ENCODE results near the gene MXRA8.
"Not testable (repeated sequence)": the region's sequence is repeated elsewhere in the genome, so short reads cannot be mapped to it uniquely, and the experiment has no call there.

MXRA8 gene

GRCh38 chr1:1370771-1371300 lies 12.5 kb upstream of the MXRA8 start:
- in situ Hi-C loops (cut with MboI; ENCODE audit: low sequenced_read_pairs) = no loop called here

- in situ Hi-C loops (cut with MboI; ENCODE audit: low sequenced_read_pairs) = not testable (repeated sequence)
Measured at GRCh38 chr1:1370094-1370493, 11.7 kb upstream of the MXRA8 start.

DNA sequence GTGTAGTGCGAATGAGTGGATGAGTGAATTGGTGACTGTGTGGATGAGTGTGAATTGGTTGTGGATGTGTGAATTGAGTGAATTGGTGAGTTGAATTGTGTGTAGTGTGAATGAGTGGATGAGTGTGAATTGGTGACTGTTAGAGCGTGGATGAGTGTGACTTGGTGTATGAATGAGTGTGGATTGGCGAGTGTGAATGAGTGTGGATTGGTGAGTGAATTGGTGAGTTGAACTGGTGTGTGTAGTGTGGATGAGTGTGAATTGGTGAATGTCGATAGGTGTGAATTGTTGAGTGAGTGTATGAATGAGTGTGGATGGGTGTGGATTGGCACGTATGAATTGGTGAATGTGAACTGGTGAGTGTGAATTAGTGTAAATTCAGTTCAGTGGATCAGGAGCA lies 9.0 kb upstream of the MXRA8 start:
- in situ Hi-C loops (cut with MboI; ENCODE audit: low sequenced_read_pairs) = no loop called here

GRCh38 chr1:1366699-1367066 lies 8.3 kb upstream of the MXRA8 start:
- in situ Hi-C loops (cut with MboI; ENCODE audit: low sequenced_read_pairs) = no loop called here

DNA sequence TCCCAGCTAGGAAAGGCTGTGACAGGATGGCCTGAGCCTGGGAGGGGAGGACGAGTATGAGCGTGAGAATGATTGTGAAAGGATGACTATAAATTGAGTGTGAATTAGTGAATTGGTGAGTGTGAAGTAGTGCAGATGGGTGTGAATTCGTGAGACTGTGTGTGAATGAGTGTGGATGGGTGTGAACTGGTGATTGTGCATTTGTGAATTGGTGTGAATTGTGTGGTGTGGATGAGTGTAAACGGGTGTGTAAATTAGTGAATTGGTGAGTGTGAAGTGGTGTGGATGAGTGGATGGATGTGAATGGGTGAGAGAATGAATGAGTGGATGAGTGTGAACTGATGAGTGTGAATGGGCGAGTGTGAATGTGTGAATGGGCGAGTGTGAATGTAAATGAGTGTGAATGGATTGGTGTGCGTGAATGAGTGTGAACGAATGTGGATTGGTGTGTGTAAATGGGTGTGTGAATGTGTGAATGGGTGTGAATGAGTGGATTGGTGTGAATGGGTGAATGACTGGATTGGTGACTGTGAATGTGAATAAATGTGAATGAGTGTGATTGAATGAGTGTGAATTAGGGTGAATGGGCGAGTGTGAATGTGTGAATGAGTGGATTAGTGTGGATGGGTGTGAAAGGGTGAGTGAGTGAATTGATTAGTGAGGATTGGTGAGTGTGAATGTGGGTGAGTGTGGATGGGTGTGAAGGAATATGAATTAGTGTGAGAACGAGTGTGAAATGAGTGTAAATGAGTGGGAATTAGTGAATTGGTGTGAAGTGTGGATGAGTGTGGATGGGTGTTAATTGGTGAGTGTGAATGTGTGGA lies 7.7 kb upstream of the MXRA8 start:
- in situ Hi-C loops (cut with MboI; ENCODE audit: low sequenced_read_pairs) = no loop called here

DNA sequence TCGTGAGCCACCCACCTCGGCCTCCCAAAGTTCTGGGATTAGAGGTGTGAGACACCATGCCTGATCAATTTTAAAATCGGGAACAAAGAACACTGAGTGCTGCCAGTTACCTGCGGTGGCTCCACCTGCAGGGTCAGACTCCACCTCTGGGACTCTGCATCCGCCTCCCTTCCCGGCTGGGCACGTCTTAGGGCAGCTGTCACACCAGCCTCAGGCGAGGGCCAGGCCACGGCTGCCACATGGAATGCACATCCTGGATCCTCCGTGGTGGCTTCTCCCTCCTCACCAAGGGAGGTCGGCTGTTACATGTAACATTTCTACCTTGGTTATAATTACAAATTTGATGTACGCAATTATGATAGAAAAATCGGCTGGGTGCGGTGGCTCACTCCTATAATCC lies 5.9 kb upstream of the MXRA8 start:
- in situ Hi-C loops (cut with MboI; ENCODE audit: low sequenced_read_pairs) = no loop called here

DNA sequence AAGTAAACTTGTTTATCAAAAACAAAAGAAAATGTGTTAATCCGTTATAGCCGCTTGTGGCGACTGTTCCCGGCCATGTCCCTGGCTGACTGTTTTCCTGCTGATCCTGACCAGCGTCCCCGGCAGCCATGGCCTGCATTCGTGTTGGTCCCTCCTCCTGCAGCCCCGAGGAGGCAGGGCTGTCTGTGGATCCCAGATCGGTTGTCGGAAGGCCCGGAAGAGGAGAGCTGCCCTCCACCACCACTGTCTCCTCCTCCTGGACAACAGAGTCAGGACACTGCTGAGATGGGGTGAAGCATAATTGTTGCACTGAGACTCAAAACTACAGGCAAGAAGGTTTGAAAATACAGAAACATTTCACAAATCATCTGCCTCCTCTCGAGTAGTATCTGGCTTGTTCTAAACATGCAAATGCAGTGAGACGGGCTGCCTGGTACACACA lies 3.6 kb upstream of the MXRA8 start:
- in situ Hi-C loops (cut with MboI; ENCODE audit: low sequenced_read_pairs) = no loop called here

GRCh38 chr1:1361233-1361981 lies 3.1 kb upstream of the MXRA8 start:
- in situ Hi-C loops (cut with MboI; ENCODE audit: low sequenced_read_pairs) = no loop called here

DNA sequence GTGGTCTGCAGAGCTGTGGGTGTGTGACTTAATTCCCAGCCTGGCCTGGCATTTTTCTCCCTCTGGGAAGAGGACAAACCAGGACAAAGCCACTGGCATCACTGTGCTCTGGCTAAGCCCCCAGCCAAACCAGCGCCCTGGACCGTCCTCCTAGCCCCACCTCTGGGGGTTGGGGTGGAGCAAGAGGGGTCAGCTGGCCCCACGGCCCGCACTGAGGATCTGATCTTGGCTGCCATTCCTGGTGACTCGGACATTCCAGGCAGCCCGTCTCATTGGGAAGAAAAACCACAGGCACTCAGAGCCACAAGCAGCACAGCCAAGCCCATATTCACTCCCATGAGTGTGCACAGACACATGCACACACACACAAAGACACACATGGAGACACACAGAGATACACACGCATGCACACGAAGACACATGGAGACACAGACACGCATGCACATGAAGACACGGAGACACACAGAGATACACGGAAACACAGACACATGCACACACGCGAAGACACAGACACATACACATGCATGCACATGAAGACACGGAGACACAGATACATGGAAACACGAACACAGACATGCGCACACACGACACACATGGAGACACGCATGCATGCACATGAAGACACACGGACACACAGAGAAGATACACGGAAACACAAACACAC lies 2.3 kb upstream of the MXRA8 start:
- in situ Hi-C loops (cut with MboI; ENCODE audit: low sequenced_read_pairs) = no loop called here

- in situ Hi-C loops (cut with MboI; ENCODE audit: low sequenced_read_pairs) = no loop called here
Measured at GRCh38 chr1:1359664-1360468, 1.5 kb upstream of the MXRA8 start.

DNA sequence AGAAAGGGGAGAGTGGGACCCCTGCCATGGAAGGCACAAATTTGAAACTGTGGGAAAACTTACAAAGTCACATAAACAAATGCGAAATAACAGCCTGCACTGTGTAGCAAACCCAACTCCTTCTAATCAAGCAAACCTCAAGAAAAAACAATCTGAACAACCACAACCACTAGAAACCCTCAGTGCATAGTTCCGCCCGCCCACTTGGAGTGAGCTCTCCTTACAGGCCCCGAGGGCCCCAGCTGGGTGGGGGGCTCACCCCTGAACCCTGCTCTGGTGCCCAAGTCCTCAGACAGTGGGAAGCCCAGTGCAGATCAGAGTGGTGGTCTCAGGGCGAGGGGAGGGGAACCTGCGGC lies 931 bp upstream of the MXRA8 start:
- in situ Hi-C loops (cut with MboI; ENCODE audit: low sequenced_read_pairs) = no loop called here

DNA sequence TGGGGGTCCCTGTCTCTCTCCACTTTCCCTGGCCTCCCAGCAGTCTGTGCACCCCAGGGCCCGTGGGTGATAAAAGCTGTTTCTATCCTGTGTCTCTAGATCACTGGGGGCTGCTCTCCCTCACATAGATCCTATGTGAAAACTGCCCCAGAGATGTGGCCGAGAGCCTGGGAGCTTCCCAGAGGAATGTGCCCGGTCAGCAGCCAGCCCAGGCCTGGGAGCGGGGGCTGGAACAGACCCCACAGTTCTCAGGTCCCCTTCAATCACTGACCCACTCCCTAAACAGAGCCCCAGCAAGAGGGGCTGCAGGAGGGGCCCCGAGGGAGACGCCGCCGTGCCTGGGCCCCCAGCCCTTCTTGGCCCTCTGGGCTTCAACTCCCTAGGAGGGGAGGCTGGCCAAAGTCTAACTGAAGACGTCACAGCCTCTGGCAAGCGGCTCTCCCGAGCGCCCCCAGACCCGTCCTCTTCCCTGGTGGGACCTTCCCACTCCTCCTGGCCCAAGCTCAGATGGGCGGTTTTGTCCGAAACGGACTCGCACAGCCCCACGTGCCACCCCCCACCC lies 403 bp downstream of the MXRA8 start:
- in situ Hi-C loops (cut with MboI; ENCODE audit: low sequenced_read_pairs) = no loop called here

DNA sequence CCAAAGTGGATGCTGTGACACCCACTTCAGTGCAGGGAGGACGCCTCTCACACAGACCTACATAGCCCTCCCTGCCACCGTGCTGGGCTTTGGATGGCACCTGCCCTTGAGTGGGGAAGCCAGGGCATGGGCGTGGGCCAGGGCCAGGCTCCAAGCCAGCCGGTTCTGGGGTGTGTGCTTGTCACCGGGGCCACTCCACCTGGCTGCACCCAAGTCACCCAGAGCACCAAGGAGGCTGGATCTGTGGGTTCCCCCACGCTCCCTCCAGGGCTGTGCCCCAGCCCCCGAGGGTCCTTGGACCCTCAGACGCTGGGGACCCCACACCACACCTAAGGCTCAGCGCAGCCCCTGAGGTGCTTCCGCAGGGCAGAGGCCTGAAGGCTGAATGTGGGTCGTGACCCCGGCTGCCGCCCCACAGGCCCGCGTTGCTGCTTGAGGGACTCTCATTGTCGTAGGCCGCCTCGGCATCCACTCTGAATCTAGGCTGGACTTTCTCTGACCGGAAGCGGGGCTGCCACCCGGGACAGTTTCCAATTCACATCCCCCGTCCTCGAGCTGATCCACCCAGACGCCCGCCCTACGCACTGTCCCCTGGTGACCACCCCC lies 1.5 kb downstream of the MXRA8 start:
- in situ Hi-C loops (cut with MboI; ENCODE audit: low sequenced_read_pairs) = no loop called here

GRCh38 chr1:1356166-1356795 lies 2.1 kb downstream of the MXRA8 start:
- in situ Hi-C loops (cut with MboI; ENCODE audit: low sequenced_read_pairs) = no loop called here

DNA sequence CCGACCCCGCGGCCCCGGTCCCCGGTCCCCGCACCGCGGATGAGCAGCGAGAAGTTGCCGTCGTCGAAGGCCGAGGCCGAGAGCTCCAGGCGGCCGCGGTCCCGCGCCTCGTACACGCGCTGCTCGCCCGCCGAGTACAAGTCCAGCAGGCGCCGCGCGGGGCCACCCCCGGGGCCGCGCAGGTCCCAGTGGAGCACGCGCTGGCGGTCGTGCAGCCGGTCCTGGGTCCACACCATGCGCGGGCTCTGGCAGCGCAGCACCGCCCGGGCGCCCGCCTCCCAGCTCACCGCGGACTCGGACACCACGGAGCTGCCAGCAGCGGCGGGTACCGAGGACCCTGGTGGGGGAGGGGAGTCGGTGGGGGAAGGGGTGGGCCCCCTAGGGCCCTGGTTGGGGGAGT lies 2.9 kb downstream of the MXRA8 start:
- in situ Hi-C loops (cut with MboI; ENCODE audit: low sequenced_read_pairs) = no loop called here

GRCh38 chr1:1354271-1355247 lies 3.8 kb downstream of the MXRA8 start:
- in situ Hi-C loops (cut with MboI; ENCODE audit: low sequenced_read_pairs) = no loop called here

- in situ Hi-C loops (cut with MboI; ENCODE audit: low sequenced_read_pairs) = no loop called here
Measured at GRCh38 chr1:1353389-1354151, 4.8 kb downstream of the MXRA8 start.

Measured in HL-60/S4 treated with retinoic acid at 250 ng/mL for 4 days and 3 days (cell line).